ENCODE data around the gene SPSB1. TPM values are rescaled to one million over a fixed set of nuclear protein-coding genes. Genes with fewer than 3 reads are reported as not detected.

SPSB1 gene
- total RNA-seq, 1 experiment from 2014 or later = 4.3 TPM

- H3K4me1 Mint-ChIP-seq = no peaks in the 10 kb centered on the region
- ChIA-PET POLR2A (no interaction called here), CTCF (interaction anchor here (1.3 to 1.5 kb wide), 2 partner anchors 28 to 234 kb away, joined by 3 read pairs; no protein-coding TSS in a partner anchor)
- DNase-seq (ENCODE audit: low spot score) = no peak
- H3K27ac Mint-ChIP-seq = no peak overlapping the region; the same call in 1 of the 2 replicates
- TF ChIP-seq AFF4 (CRISPR knock-in tag; IDR thresholded peaks at IDR 0.05; ENCODE audit: borderline replicate concordance) (no peak), MXD4 (CRISPR knock-in tag; IDR thresholded peaks at IDR 0.05; ENCODE audit: borderline replicate concordance) (no peak), CREM (CRISPR knock-in tag; IDR thresholded peaks at IDR 0.05) (no peak), GTF2I (CRISPR knock-in tag; conservative IDR thresholded peaks at IDR 0.05) (no peak), USF2 (CRISPR knock-in tag; IDR thresholded peaks at IDR 0.05) (no peak), RORB (CRISPR knock-in tag; IDR thresholded peaks at IDR 0.05) (no peak), ZNF317 (CRISPR knock-in tag; IDR thresholded peaks at IDR 0.05; ENCODE audit: borderline replicate concordance, low read depth) (no peak), NFYB (CRISPR knock-in tag; conservative IDR thresholded peaks at IDR 0.05; ENCODE audit: low read depth) (no peak), ZNF512 (CRISPR knock-in tag; IDR thresholded peaks at IDR 0.05; ENCODE audit: borderline replicate concordance) (no peak), CBFB (CRISPR knock-in tag; IDR thresholded peaks at IDR 0.05; ENCODE audit: low read depth) (no peak), EMX1 (CRISPR knock-in tag; IDR thresholded peaks at IDR 0.05) (no peak), ZMAT4 (CRISPR knock-in tag; IDR thresholded peaks at IDR 0.05) (no peak)
- H3K9me3 Mint-ChIP-seq = peaks cover 32% of the 10 kb centered on the region
- no peak for ATAC-seq
- peaks cover 3% of the 10 kb centered on the region; the same call in 1 of the 2 replicates for H3K27me3 Mint-ChIP-seq (ENCODE audit: low read depth)
- no peak overlapping the region for H3K4me3 Mint-ChIP-seq
- peaks cover 25% of the 10 kb centered on the region for H3K36me3 Mint-ChIP-seq
Measured at GRCh38 chr1:9261496-9261895, 31.2 kb upstream of the SPSB1 start.

GRCh38 chr1:9262096-9262986 lies 30.4 kb upstream of the SPSB1 start:
- no peak for ATAC-seq
- H3K4me3 Mint-ChIP-seq = no peak overlapping the region
- H3K27ac Mint-ChIP-seq = no peak overlapping the region
- H3K4me1 Mint-ChIP-seq = no peaks in the 10 kb centered on the region
- no peak for DNase-seq (ENCODE audit: low spot score)
- peaks cover 32% of the 10 kb centered on the region for H3K9me3 Mint-ChIP-seq
- ChIA-PET CTCF (interaction anchor here (1.3 to 1.5 kb wide), 2 partner anchors 27 to 233 kb away, joined by 3 read pairs; no protein-coding TSS in a partner anchor), POLR2A (no interaction called here)
- peaks cover 3% of the 10 kb centered on the region; the same call in 1 of the 2 replicates for H3K27me3 Mint-ChIP-seq (ENCODE audit: low read depth)
- peaks cover 25% of the 10 kb centered on the region for H3K36me3 Mint-ChIP-seq
- TF ChIP-seq ATF2 (CRISPR knock-in tag; IDR thresholded peaks at IDR 0.05; ENCODE audit: borderline replicate concordance, low read depth) = no peak
- no peak for TF ChIP-seq CDX4 (CRISPR knock-in tag; IDR thresholded peaks at IDR 0.05; ENCODE audit: borderline replicate concordance)
- TF ChIP-seq JAZF1 (CRISPR knock-in tag; IDR thresholded peaks at IDR 0.05) = no peak
- TF ChIP-seq AR (CRISPR knock-in tag; IDR thresholded peaks at IDR 0.05) = no peak
- no peak for TF ChIP-seq CREB1 (CRISPR knock-in tag; IDR thresholded peaks at IDR 0.05)
- TF ChIP-seq SOX15 (CRISPR knock-in tag; IDR thresholded peaks at IDR 0.05) = no peak
- no peak for TF ChIP-seq ATF3 (CRISPR knock-in tag; conservative IDR thresholded peaks at IDR 0.05)
- TF ChIP-seq TP53 (CRISPR knock-in tag; IDR thresholded peaks at IDR 0.05) = no peak
